HG02840 (cell line): ENCODE results near the gene TDRKH.

Source experiments
- ATAC-seq: cut with Tn5 transposase; IDR thresholded peaks from one replicate; pipeline ENCODE4 v1.9.1; 2021; ENCODE audit warnings: mild to moderate bottlenecking, moderate library complexity, moderate number of reproducible peaks; ENCODE audit not compliant: unreplicated experiment, low FRiP score

Gene TDRKH

DNA sequence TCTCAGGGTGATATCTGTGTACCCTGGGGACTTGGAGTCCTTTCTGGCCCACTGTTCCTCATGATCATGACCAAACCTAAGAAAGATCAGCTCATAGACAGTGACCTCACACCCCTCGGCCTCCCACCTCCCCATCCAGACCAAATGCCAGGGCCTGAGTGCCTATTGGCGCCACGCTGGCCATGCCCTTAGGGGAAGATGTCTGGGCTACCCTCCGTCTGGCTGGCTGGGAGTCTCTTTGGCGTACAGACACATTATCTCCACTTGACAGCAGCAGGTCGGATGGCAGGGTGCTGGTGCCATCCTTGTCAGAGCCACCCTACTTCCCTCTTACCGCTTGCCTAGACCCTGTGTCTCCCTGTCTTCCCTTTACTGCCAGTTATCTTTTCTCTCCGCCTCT, 32.9 kb upstream of the TDRKH start:
- no peak for ATAC-seq

DNA sequence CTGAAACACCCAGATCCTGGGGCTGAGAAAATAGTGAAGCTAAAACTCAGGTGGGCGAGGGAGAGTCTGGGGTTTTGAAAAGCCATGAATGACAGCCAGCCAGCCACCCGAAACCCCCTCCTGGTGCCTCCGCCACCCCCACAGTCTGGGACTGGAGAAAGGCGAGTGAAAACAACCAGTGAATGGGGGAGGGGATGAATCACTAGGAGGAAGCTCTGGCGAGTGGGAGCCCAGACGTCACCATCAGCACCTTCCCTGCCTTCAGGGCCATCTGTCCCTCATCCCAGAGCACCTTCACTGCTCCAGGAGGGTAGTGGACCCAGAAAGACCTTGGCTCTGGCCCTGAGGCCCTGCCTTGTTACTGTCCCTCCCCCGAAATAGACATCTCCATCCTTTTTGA, 32.1 kb upstream of the TDRKH start:
- ATAC-seq, result no peak

GRCh38 chr1:151820940-151821339, 30.6 kb upstream of the TDRKH start:
- ATAC-seq, result no peak

- ATAC-seq, result no peak
These were observed 29.8 kb upstream of the TDRKH start for GRCh38 chr1:151819976-151820623.

- no peak for ATAC-seq
These were observed 29.0 kb upstream of the TDRKH start for GRCh38 chr1:151819227-151819835.

DNA sequence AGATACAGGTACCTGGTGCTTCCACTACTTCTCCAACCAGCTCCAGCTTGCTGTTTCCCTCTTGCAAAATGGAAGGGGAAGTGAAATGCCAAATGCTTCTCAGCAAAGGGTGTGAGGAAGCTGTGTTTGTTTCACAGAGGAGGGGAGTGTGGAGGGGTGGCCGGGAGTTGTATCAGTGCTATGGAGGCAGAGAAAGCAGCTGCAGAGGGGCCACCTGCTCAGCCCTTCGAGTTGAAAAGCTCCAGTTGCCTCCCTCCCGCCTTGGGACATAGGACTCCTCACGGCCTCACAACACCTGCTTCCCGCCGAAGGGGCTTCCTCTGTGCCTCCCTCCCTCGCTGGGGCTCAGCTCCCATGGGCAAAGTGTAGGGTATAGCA, 27.0 kb upstream of the TDRKH start:
- no peak for ATAC-seq

DNA sequence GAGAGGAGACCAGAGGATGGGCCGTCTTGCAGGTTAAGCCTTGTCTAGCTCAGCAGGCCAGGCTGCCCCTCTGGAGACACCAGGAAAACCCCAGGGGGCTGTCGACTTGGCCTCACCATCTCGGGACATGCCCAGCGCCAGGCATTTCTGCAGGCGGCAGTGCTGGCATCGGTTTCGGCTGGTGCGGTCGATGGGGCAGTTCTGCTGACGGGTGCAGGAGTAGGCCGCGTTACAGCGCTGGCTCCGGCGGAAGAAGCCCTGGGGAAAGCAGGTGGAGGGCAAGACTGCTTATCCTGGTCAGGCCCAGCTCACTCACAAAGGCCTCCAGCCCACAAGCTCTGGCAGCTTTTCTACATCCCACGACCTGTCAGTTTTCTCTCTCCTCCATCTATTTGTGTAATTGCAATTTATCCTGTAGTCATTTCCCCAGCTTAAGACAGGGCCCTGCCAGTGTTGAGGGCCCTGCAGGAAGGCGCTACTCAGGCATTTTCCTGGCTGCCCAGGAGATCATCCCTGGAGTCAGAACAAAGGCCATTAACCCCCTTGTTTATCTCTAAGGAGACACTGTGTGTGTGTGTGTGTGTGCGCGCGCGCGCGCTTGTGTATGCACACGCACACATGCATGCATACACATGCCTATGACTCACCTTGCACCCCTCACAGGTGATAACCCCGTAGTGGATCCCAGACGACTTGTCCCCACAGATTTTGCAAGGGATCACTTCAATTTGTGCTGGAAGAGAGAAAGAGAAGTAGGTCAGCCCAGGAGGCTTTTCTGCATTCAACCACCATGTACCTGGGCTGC, 26.4 kb upstream of the TDRKH start:
- no peak for ATAC-seq

DNA sequence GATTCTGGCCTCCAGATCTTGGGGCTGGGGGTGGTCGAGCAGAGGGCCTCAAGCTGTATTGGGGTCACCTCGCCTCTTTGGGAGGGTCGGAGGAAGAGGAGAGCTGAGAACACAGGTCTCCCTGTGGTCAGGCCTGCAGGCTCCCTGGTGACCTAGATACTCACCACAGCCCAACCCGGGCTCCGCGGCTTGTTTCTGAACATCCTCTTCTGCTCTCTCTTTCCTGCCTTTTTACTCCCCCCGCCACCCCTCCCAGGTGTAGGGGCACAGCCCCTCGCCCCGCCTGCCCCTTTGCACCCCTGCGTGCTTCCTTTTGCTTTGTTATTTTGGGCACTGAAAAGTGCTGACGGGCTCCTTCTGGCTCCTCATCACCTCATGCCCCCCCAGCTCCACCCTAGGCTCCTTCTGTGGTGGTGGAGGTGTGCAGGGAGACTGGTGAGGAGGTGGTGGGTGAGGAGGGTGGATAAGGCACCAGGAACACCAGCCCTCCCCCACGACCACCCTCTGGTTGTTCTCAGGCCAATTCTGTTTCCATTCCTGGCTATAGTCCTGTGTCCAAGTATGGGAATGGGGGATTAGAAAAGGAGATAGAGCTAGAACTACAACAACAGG, 25.5 kb upstream of the TDRKH start:
- no peak for ATAC-seq

- ATAC-seq, result no peak
These were observed 24.8 kb upstream of the TDRKH start for GRCh38 chr1:151814971-151815545.

DNA sequence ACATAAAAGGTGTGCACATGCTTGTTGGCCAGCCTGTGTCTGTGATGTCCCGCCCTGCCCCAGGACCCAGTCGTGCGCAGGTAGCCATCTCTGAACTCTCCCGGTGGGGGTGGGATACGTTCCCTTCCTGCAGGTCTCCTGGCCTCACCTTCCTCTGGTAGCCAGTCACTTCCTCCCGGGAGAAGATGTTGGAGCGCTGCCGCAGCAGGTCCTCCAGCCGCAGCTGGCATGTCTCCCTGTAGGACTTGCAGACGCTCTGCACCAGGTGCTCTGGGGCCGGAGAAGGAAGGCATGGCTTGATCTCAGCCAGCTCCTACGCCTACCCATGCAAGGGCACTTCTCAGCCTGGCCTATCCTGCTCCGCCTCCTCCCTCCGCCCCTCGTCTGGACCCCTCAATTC, 24.1 kb upstream of the TDRKH start:
- ATAC-seq, result no peak

DNA sequence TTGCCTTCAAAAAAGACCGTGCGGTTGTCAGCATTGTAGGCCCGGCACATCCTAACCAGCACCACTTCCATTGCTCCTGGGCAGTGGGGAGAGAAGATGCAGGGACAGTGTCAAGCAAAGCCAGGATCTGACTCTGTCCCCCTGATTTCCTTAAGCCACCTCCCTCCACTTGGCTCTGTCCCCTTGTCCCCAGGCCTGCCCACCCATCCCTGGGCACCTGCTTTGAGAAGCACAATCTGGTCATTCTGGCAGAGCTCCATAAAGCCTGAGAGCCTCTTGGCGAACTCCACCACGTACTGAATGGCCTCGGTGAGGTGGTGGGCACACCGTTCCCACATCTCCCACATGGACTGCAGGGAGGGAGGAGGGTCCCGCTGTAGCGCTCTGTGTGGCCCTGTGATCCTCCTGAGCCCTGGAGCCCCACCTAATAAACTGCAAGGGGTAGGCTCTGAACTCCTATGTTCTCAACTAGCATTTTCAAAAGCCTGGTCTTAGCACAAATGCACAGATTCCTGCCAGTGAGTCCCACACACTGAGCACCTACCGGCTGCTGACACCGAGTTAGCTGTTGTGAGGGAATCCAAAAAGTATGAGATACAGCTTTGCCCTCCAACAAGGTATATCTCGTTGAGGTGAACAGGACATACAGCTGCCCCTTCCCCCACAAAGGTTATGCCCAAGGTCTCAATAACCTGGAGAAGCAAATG, 23.1 kb upstream of the TDRKH start:
- no peak for ATAC-seq

GRCh38 chr1:151811181-151811580, 20.9 kb upstream of the TDRKH start:
- no peak for ATAC-seq

DNA sequence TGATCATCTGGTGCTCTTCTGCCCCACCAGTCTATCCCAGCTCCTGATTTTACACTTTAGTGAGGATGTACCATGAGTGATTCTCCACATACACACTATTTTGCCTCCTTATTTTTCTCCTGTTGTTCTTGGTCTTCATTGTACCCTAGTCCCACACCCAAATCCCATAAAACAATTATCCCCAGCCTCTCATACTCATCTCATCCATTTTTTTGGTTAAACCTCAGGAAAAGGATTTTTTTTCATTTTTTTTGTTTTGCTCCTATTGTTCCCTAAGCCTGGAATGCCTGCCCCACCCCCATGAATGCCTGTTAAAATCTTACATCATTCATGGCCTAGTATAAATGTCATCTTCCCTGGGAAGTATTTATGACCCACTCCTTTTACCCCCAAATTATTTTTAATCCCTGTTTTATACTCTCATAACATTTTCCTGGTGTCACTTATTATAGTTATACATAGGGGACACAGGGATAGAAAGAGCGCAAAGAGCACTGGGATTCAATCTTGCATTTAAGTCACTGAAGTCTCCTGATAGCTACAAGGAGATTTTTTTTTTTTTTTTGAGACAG, 19.8 kb upstream of the TDRKH start:
- no peak for ATAC-seq

DNA sequence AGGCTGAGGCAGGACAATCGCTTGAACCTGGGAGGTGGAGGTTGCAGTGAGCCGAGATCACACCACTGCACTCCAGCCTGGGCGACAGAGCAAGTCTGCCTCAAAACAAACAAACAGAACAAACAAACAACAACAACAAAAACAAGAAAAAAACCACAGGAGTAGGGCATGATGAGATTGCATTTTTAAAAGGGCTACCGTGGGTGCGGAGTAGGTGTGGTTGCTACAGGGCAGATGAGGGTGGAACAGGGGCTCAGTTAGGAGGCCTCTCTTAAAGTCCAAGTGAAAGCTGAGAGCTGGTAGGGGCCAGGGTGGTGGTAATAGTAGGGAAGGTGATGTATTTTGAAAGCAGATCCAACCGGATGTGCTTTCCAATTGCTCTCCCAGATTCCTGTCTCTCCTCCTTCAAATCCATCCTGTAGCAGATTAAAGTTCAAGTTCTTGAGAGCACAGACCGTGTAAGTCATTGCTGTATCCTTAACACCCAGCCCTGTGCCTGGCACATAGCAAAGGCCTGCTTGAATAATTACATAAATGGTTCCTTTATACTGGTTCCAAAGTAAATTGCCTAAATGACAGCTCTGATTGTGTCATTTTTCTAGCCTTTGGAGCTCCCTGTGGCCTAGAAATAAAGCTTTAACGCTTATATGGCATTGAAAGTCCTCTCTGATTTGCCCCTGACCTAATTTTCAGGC, 19.1 kb upstream of the TDRKH start:
- no peak for ATAC-seq

- no peak for ATAC-seq
These were observed 17.5 kb upstream of the TDRKH start for GRCh38 chr1:151807766-151808165.

- no peak for ATAC-seq
These were observed 16.8 kb upstream of the TDRKH start for GRCh38 chr1:151807131-151807530.

DNA sequence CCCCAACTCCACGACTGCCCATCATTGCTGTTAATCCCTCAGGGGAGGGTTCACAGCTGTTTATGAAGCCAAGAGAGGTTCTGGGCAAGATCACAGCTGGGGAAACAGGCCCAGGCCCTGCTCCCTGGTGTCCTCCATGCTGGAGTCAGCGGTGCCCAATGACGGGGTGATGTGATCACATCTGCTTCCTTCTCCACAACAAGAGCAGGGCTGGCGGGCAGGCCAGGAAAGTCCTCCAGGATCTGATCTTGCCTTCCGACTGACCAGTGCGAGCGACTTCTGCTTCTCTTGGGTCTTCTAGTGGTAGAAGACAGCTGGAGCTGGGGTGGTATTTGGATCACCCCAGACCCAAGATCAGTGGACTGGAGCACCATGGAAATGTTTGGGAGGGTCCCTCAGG, 15.9 kb upstream of the TDRKH start:
- ATAC-seq, result no peak

DNA sequence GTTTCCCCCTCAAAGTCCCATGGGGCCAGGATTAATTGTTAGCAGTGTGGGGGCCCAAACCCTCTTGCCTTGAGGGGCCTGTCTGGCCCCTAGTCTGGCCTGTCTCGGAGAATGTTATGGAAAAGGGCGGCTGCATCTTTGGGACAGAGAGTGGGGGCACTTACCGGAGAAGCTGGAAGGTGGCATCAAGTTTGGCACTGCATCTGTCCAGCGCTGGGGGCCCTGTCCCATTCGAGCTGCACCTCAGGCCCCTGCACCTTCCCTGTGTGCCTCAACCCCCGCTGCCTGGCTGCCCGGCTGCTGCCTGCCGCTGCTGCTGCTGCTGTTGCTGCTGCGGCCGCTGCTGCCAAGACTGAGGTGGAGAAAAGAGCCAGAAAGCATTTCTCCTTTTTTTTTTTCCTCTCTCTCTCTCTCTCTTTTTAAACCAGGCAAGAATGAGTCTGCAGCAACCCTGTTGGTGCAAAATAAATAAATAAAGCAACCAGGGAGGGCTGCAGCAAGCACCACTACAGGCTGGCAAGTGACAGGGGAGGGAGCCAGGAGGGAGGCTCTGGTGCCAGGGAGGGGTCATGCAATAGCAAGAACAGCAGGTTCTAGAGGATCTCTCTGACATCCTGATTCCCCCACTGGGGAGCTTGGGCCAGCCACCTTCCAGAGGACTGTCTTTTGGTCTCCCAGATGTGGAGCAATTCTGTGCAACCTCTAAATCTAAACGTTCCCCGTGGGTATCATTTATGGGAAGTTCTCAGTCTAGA, 14.9 kb upstream of the TDRKH start, which contains the start of gene LINGO4:
Gene LINGO4, minus strand, starts transcription at position 354 of the 755 bp plus-strand sequence. CDS start 2,715 bp downstream, outside the sequence.
- ATAC-seq, result no peak

GRCh38 chr1:151803915-151804314, 13.6 kb upstream of the TDRKH start:
- ATAC-seq, result no peak
